GM18508 (cell line): ENCODE measurements around the gene TRIM22.
"Not testable (repeated sequence)": the region's sequence is repeated elsewhere in the genome, so short reads cannot be mapped to it uniquely, and the experiment has no call there.

ENCODE experiments used
- ATAC-seq: cut with Tn5 transposase; IDR thresholded peaks from one replicate; pipeline ENCODE4 v1.9.1; 2021; ENCODE audit warnings: moderate number of reproducible peaks; ENCODE audit not compliant: insufficient read depth, unreplicated experiment

TRIM22 gene

GRCh38 chr11:5690736-5691135 lies 1.1 kb downstream of the TRIM22 start:
- no peak for ATAC-seq

GRCh38 chr11:5691238-5691963 lies 1.8 kb downstream of the TRIM22 start:
- not testable (repeated sequence) for ATAC-seq

GRCh38 chr11:5691964-5692361 lies 2.4 kb downstream of the TRIM22 start:
- ATAC-seq: no peak

GRCh38 chr11:5694642-5695041 lies 5.1 kb downstream of the TRIM22 start:
- no peak for ATAC-seq

GRCh38 chr11:5695580-5695979 lies 6.0 kb downstream of the TRIM22 start:
- no peak for ATAC-seq

- ATAC-seq: no peak
Measured at GRCh38 chr11:5696210-5696609, 6.6 kb downstream of the TRIM22 start.

- ATAC-seq: no peak
Measured at GRCh38 chr11:5698281-5698680, 8.7 kb downstream of the TRIM22 start.

GRCh38 chr11:5700421-5701054 lies 10.9 kb downstream of the TRIM22 start:
- ATAC-seq: no peak

- no peak for ATAC-seq
Measured at GRCh38 chr11:5701055-5701577, 11.5 kb downstream of the TRIM22 start.

- ATAC-seq: peak; percentile 52
Measured at GRCh38 chr11:5703741-5704536, 14.3 kb downstream of the TRIM22 start.

- no peak for ATAC-seq
Measured at GRCh38 chr11:5705688-5706087, 16.1 kb downstream of the TRIM22 start.

- no peak for ATAC-seq
Measured at GRCh38 chr11:5712507-5712906, 22.9 kb downstream of the TRIM22 start.

- no peak for ATAC-seq
Measured at GRCh38 chr11:5713695-5714094, 24.1 kb downstream of the TRIM22 start.

- ATAC-seq: not testable (repeated sequence)
Measured at GRCh38 chr11:5716518-5716917, 26.9 kb downstream of the TRIM22 start.

GRCh38 chr11:5719703-5720495 lies 30.3 kb downstream of the TRIM22 start:
- ATAC-seq: no peak

- no peak for ATAC-seq
Measured at GRCh38 chr11:5722622-5723021, 33.0 kb downstream of the TRIM22 start.

- no peak for ATAC-seq
Measured at GRCh38 chr11:5726351-5726750, 36.8 kb downstream of the TRIM22 start.

GRCh38 chr11:5727691-5728090 lies 38.1 kb downstream of the TRIM22 start:
- ATAC-seq: no peak

GRCh38 chr11:5736396-5736795 lies 46.8 kb downstream of the TRIM22 start, which contains the start of gene OR56B1:
Gene OR56B1, plus strand, starts transcription at chr11:5736448. Its CDS starts 69 bp downstream, at chr11:5736517.
- no peak for ATAC-seq

- no peak for ATAC-seq
Measured at GRCh38 chr11:5737091-5737490, 47.5 kb downstream of the TRIM22 start.
